ENCODE results near the gene MIDN.
A peak's percentile ranks its signal among the peaks of the same experiment; 100 is the strongest.

Gene MIDN

DNA sequence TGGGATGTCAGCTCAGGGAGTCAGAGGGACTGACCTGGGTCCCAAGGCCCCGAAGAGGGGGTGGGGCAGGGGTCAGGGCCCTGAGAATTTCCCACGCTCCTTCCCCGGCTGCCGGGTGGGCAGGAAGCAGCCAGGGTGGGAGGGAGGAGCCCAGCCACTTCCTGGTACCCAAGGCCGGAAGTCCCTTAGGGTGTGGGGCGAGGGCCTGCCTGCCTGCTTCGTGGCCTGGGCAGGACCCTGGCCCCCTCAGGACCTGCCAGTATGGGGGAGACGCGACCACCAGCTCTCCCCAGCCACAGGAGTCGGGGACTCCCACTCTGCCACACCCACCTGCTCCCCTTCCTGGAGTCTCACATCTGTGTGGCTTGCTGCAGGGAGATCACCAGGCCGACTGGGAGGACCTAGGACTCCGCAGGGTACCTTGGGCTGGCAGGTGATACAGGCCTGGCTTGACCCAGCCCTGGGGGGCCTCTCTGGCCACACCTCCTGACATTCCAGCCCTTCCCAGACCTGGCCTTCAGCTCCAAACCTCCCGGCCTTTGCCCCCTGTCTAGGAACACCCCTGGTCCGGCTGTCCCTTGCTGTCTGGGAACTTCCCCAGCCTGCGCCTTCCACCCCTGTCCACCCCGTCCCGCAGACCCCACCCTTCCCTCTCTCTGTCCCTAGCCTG, 11.0 kb downstream of the MIDN start:
- DNase-seq (ENCODE audit: low read depth) = no peak

DNA sequence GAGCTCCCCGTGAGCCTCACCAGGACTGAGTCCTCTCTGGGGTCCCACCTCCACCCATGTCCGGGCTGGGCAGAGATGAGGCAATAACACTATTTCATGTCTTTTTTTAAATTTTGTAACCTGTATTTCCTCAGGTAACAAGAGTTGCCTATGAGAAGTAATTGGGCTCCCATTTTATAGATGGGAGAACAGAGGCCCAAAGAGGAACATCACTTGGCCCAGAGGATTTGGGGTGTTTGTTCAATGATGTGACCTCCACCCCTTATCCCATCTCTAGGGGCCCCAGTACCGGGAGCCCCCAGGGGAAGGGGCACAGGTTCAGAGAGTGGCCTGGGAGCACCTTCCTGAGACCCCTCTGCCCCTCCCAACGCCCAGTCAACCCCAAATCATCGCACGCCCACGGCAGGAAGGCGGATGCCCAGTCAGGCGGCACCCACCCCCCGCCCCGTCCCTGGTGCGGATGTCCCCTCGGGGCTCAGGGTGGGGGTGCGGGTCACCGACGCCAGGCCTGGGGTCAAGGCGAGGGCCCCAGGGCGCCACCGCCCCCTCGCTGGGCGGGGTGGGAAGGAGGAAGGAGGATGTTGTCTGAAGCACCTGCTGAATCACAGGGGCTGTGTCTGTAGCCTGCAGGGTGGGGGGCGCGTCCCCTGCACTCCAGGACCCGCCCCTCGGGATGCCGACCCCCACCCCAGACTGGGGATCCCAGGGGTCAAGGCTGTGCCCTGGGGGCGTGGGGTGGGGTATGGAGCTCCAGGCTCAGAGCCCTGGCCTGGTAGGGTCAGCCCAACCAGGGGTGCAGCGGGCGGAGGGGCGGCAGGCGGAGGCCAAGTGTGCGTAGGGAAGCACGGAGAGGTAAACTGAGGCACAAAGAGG, 11.7 kb downstream of the MIDN start:
- DNase-seq (ENCODE audit: low read depth) = no peak

- DNase-seq (ENCODE audit: low read depth) = no peak
Observed at GRCh38 chr19:1260749-1261537, 12.6 kb downstream of the MIDN start.

DNA sequence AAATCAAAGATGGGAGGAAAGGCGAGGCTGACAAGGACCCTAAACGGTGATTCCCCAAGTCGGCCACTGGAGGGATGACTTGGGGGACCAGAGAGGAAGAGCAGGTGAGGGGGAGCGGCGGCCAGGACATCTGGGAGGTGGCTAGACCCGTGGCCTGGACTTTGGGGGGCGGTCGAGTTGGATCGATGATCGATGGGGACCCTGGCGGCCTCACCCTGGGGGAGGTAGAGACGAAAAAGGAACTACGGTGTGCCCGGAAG, 13.1 kb downstream of the MIDN start:
- DNase-seq (ENCODE audit: low read depth) = no peak

DNA sequence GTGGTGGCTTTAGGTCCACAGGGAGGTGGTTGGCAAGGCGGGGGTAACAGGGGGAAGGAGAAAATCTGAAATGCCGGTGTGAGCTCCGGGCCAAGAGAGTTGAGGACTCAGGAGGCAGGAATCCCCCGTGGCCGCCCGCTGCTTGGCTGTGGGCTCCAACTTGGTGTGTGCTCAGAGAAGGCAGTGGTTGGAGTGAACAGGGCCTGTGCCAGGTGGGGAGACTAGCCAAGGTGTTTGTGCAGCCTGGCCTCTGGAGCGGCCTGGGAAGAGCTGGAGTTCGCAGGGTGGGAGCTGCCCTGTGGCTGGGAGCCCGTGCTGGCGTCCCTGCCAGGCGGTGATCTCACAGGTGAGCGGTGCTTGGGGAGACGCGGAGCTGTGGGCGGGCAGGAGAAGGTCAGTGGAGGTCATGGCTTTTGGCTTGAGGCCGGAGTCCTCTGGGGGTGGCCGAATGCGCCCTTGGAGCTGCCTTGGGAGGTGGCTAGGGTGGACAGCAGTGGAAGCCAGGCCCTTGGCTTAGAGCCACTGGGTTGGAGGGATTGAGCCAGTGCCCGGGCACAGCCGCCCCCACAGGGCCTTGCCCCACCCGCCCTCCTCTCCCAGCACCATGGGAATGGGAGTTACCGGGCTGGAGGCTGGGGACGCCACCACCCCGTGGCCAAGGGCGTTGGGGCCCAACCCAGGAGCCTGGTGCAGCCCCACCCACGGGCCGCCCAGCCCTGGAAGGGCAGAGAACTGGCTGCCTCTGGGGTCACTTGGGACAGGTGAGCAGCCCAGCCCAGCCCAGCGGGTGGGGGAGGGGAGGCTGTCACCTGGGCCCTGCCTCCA, 13.6 kb downstream of the MIDN start:
- DNase-seq (ENCODE audit: low read depth) = no peak

DNA sequence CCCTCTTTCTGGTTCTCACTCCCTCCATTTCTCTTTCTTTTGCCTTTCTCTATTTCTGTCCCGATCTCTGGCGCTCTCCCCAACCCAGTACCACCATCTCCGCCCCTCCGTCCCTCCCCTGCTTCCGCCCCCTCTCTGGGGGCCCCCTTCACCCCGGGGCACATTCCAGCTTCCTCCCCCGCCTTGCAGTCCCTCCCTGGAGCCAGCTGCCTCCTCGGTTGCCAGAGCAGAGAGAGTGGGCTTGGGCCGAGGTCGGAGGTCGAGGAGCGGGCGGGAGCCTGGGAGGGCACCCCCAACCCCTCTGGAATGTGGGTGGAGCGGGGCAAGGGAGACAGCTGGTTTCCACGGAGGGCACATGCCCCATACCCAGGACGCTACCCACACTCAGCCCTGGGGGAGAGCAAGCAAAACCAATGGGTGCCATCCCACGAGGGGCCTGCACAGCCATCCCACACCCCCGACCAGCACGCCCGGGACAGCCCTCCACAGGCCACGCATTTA, 14.3 kb downstream of the MIDN start:
- no peak for DNase-seq (ENCODE audit: low read depth)

- no peak for DNase-seq (ENCODE audit: low read depth)
Observed at GRCh38 chr19:1263188-1263587, 14.8 kb downstream of the MIDN start.

- DNase-seq (ENCODE audit: low read depth) = no peak
Observed at GRCh38 chr19:1264801-1265614, 16.6 kb downstream of the MIDN start.

DNA sequence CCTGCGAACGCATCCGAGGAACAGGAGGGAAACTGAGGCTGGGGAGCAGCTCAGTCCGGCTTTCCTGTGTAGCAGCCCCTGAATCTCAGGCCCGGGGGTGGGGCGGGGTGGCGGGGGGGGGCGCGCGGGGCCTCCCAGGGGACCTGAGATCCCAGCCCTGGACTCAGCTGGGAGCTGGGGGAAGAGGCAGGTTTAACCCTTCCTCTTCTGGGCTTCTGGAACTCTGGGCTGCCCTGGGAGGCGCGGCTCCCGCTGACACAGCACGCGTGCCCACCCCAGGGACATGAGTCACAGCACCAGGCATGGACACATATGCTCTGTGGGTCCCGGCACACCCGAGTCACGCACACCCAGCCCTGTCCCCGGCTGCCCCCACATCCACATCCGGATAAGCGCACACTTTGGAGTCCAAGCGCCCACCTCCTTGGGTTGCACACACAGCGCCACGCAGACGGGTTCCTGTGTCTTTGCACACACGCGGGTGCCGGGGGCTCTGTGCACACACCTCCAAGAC, 17.3 kb downstream of the MIDN start:
- DNase-seq (ENCODE audit: low read depth) = no peak

GRCh38 chr19:1266129-1266915, 17.9 kb downstream of the MIDN start:
- no peak for DNase-seq (ENCODE audit: low read depth)

- no peak for DNase-seq (ENCODE audit: low read depth)
Observed at GRCh38 chr19:1266916-1267476, 18.6 kb downstream of the MIDN start.

GRCh38 chr19:1267477-1268225, 19.3 kb downstream of the MIDN start:
- DNase-seq (ENCODE audit: low read depth) = no peak

DNA sequence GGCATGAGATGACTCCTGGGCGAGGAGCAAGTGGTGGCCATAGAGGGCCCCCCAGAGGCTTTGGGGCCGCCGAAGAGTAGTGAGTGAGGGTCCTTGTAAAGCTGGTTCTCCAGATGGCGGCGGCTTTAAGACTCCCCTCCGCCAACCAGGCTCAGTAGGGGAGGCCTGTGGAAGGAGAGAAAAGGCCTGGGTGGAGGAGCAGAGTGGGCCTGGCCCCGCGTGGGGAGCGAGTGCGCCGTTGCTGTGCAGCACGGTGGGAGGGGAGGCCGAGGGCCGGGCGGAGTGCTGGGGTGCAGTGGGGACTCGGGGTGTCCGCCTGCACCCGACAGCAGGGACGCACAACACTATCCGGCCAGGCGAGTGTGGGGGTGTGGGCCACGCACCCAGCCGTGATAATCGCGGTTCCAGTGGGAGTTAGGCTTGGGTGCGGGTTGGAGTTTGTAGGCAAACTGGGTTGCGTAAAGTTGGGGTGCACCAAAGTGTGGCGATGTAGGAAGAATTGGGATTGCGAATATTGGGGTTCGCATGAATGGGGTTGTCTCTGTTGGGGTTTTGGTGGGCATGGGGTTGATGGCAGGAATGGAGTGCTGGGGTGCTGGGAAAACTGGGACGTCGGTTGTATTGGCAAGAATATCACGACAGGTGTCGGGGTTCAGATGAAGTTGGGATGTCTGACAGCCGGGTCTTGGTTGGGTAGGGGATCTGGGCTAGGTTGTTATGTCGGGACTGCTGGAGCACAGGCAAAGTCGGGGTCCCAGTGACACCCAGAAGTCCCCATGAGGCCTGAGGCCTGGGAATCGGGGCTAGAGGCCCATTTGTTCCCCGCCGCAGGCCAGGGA, 20.1 kb downstream of the MIDN start:
- no peak for DNase-seq (ENCODE audit: low read depth)

DNA sequence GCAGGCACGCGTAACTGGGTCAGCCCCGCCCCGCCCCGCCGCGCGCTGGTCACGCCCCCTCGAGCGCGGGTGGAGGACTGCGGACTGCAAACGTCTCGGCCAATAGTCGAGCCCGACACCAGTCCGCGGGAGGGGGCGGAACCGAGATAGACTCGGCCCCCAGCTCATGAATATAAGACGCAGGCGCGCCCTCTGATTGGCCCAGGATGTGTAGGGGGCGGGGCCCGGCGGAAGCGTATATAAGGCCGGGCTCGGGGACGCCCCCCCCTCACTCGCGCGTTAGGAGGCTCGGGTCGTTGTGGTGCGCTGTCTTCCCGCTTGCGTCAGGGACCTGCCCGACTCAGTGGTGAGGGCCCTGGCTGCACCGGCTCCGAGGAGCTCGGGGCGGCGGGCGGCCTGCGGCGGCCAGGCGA, 20.7 kb downstream of the MIDN start, which contains the start of gene CIRBP:
Gene CIRBP, plus strand, starts transcription at position 268 of the 413 bp plus-strand sequence. CDS start 1,602 bp downstream, outside the sequence.
- DNase-seq (ENCODE audit: low read depth) = peak; percentile 90

DNA sequence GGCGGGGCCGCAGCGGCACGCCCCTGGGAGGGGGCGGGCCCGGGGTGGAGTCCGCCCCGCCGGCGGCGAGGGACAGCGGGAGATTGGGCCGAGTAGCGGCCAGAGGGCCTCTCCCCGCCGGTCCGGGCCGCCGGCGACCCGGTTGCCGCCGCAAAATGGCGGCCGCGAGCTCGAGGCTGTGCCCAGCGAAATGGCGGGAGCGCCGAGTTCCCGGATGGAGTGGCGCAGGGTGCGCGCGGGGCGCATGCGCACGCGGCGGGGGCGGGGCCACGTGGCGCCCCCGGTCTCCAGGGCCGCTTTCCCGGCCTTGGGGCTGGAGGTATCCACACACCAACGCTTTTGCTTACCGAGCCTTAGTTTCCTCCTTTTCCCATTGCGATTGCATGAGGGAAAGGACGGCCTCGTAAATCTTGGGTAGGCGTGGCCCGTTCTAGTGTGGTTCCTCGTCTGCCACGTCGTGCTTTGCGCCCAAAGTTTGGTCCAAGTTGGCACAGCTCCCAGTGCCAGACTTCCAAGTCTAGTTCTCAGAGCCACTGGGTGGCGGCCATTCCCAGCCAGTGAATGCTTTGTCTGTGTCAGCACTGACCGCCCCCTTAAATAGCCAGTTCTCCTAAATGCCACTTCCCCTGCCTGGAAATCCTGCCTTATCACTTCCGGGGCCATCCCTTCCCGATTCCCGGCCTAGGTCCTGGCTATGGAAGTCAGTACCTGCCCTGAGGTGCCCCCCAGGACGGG, 21.3 kb downstream of the MIDN start:
- DNase-seq (ENCODE audit: low read depth) = peak; percentile 84

GRCh38 chr19:1270213-1270853, 21.9 kb downstream of the MIDN start:
- no peak for DNase-seq (ENCODE audit: low read depth)

Measured in HS-27A (cell line).